HepG2 (cell line): ENCODE measurements around the gene EPHB6. TPM values are rescaled to one million over a fixed set of nuclear protein-coding genes. Genes with fewer than 3 reads are reported as not detected.

Experiments
- ATAC-seq: fragments of 200-7000 bp; cut with Tn5 transposase; 3 replicates; pipeline ENCODE4 v1.9.1; 2020; ENCODE audit warnings: mild to moderate bottlenecking, moderate library complexity
- BruUV-seq: library from RNA; stranded (reverse); fragments of 400-500 nt; replicated peaks from 2 replicates; lab custom pipeline; 2021; lab: Mats Ljungman, UMichigan
- CTCF ChIA-PET: fragments of 300-600 bp; formaldehyde crosslinking; extraction: SDS; loops from one replicate; lab custom pipeline; 2021; ENCODE audit warnings: low total read pairs, inconsistent platforms, low intra/inter-chr PET ratio; lab: Yijun Ruan, JAX
- POLR2A ChIA-PET: fragments of 350-600 bp; sonication (Branson Sonifier 250); formaldehyde crosslinking; loops from one replicate; lab custom pipeline; 2020; ENCODE audit warnings: antibody characterized with exemption, inconsistent platforms; lab: Yijun Ruan, JAX
- DNase-seq: peaks from one replicate; pipeline ENCODE4 v3.0.0-alpha.2; 2015; ENCODE audit warnings: low spot score
- FAIRE-seq: peaks from 3 replicates; lab custom pipeline; 2011; peaks lifted over from hg19 to GRCh38; lab: Jason Lieb, UNC
- H2AFZ ChIP-seq: one replicate; pipeline ENCODE4 v1.6.1; 2011; ENCODE audit warnings: low read length, inconsistent platforms
- H3K27ac ChIP-seq: fragments of 300-600 bp; 3 replicates; pipeline ENCODE4 v1.8.0; 2011; ENCODE audit warnings: mixed run types, mild to moderate bottlenecking, mixed read lengths, low read length, inconsistent platforms; ENCODE audit not compliant: insufficient read depth; ENCODE audit errors: extremely low read length
- H3K27me3 ChIP-seq, 2 experiments: fragments of 200-600 bp in 1 of 2; 2 replicates in 1 of 2; 3 replicates in 1 of 2; pipeline versions ENCODE4 v1.6.0 to v1.8.0; 2011; ENCODE audit warnings: low read length in 2 of 2, mild to moderate bottlenecking in 2 of 2, moderate library complexity in 2 of 2, inconsistent platforms in 1 of 2; ENCODE audit not compliant: insufficient read depth in 2 of 2, control insufficient read depth in 1 of 2
- H3K36me3 ChIP-seq, 2 experiments: fragments of 200-600 bp in 1 of 2; replicated peaks in 1 of 2; 2 replicates in 1 of 2; 3 replicates in 1 of 2; pipeline versions ENCODE4 v1.5.1 to v1.8.0; 2011; ENCODE audit warnings: low read length in 2 of 2, inconsistent platforms in 1 of 2; ENCODE audit not compliant: insufficient read depth in 2 of 2, control insufficient read depth in 1 of 2
- H3K4me1 ChIP-seq: 2 replicates; pipeline ENCODE4 v1.5.1; 2012; ENCODE audit warnings: low read length, inconsistent platforms; ENCODE audit not compliant: insufficient read depth
- H3K4me2 ChIP-seq: 2 replicates; pipeline ENCODE4 v1.6.0; 2011; ENCODE audit warnings: low read depth, low read length, inconsistent platforms
- H3K4me3 ChIP-seq, 3 experiments: fragments of 200-600 bp in 1 of 3; sonication (generic), shearing (Covaris generic) in 1 of 3; replicated peaks in 1 of 3; 2 replicates each; pipeline ENCODE4 v1.5.1; 2011 to 2016; ENCODE audit warnings: low read length in 3 of 3, inconsistent platforms in 2 of 3, low read depth in 2 of 3, mild to moderate bottlenecking in 2 of 3, control low read depth in 1 of 3, mixed read lengths in 1 of 3; ENCODE audit not compliant: insufficient read depth in 1 of 3
- H3K79me2 ChIP-seq: one replicate; pipeline ENCODE4 v1.6.1; 2011; ENCODE audit warnings: low read length, inconsistent platforms; ENCODE audit not compliant: insufficient read depth
- H3K9ac ChIP-seq: 2 replicates; pipeline ENCODE4 v1.6.0; 2011; ENCODE audit warnings: mild to moderate bottlenecking, low read depth, low read length, inconsistent platforms; ENCODE audit not compliant: insufficient read depth
- H3K9me3 ChIP-seq: 2 replicates; pipeline ENCODE4 v1.5.1; 2012; ENCODE audit warnings: mild to moderate bottlenecking, low read length
- H4K20me1 ChIP-seq: 2 replicates; pipeline ENCODE4 v1.6.0; 2011; ENCODE audit warnings: inconsistent platforms, mild to moderate bottlenecking, low read length, moderate library complexity; ENCODE audit not compliant: insufficient read depth
- ATF7 ChIP-seq, 2 experiments: fragments of 450-650 bp in 1 of 2; sonication (generic) in 1 of 2; formaldehyde crosslinking in 1 of 2; IDR thresholded peaks; 2 replicates each; pipeline versions ENCODE4 v1.4.0 to v1.6.1; 2016 to 2020; ENCODE audit warnings: antibody characterized with exemption in 1 of 2, mild to moderate bottlenecking in 1 of 2, missing genetic modification reagents in 1 of 2
- DPF2 ChIP-seq: sonication (generic); formaldehyde crosslinking; IDR thresholded peaks from 2 replicates; pipeline ENCODE4 v1.4.0; 2020; ENCODE audit warnings: mild to moderate bottlenecking, low read depth, missing genetic modification reagents, borderline replicate concordance
- GABPB1 ChIP-seq: IDR thresholded peaks from 2 replicates; pipeline ENCODE4 v1.6.1; 2016; ENCODE audit warnings: mild to moderate bottlenecking, missing genetic modification reagents, moderate library complexity, missing compliant biosample characterization
- HNRNPLL ChIP-seq: fragments of 200-400 bp; formaldehyde crosslinking; IDR thresholded peaks from 2 replicates; pipeline ENCODE4 v1.6.1; 2017; ENCODE audit warnings: mild to moderate bottlenecking, low read depth, low read length; ENCODE audit not compliant: poor library complexity, severe bottlenecking
- SMAD1 ChIP-seq: sonication (generic); formaldehyde crosslinking; IDR thresholded peaks from 2 replicates; pipeline ENCODE4 v1.4.0; 2020; ENCODE audit warnings: missing genetic modification reagents, low read depth, mild to moderate bottlenecking, borderline replicate concordance
- ZKSCAN1 ChIP-seq: fragments of 150-350 bp; IDR thresholded peaks from 2 replicates; pipeline ENCODE4 v1.6.1; 2014; ENCODE audit warnings: low read length
- ZMYM4 ChIP-seq: sonication (generic); formaldehyde crosslinking; IDR thresholded peaks from 2 replicates; pipeline ENCODE4 v1.8.1; 2023; ENCODE audit warnings: mild to moderate bottlenecking, missing genetic modification reagents
- ZNF468 ChIP-seq: sonication (generic); formaldehyde crosslinking; IDR thresholded peaks from 2 replicates; pipeline ENCODE4 v1.8.0; 2022; ENCODE audit warnings: mild to moderate bottlenecking, moderate library complexity, missing genetic modification reagents
- WGBS: methylation state at CpG from one replicate; pipeline ENCODE4 v1.1.6; 2017; ENCODE audit warnings: low lambda C conversion rate; 5-methylcytosine and 5-hydroxymethylcytosine counted together
- in situ Hi-C: cut with HindIII; loops from 2 replicates; pipeline ENCODE4 v1.10.0; 2017; ENCODE audit warnings: low pct_unique_long_range_greater_than_20kb; ENCODE audit not compliant: extremely low pct_ligation_motif_present
- intact Hi-C: fragments of 100-400 bp; cut with micrococcal nuclease; formaldehyde crosslinking; loops from one replicate; pipeline ENCODE4 v1.10.0; 2022; ENCODE audit not compliant: unreplicated experiment
- polyA plus RNA-seq, 8 experiments: library from polyadenylated mRNA; depleted of rRNA in 3 of 8; stranded (reverse) in 7 of 8; unstranded in 1 of 8; fragments of >200 nt; fragmentation: Illumina TruSeq in 4 of 8; extraction: Trizol in 4 of 8; gene quantifications; 2 replicates each; pipeline versions ENCODE4 v1.2.1 to v1.2.3, GENCODE V29; 2011 to 2016; ENCODE audit warnings: low read depth in 4 of 8, missing spikeins in 1 of 8, mixed read lengths in 1 of 8; ENCODE audit not compliant: insufficient read depth in 1 of 8
- total RNA-seq, 5 experiments: library from RNA; depleted of rRNA; stranded (reverse); fragments of >200 nt; fragmentation: Illumina TruSeq; extraction: Trizol; gene quantifications; 2 replicates each; pipeline ENCODE4 v1.2.3, GENCODE V29; 2016; ENCODE audit warnings: low read depth in 1 of 5
- TF ChIP-seq, protein P1 (sequence below): sonication (generic); formaldehyde crosslinking; conservative IDR thresholded peaks from 2 replicates; pipeline ENCODE4 v1.4.0; 2020; ENCODE audit warnings: missing genetic modification reagents
- TF ChIP-seq, protein P2 (sequence below): sonication (generic); formaldehyde crosslinking; IDR thresholded peaks from 2 replicates; pipeline ENCODE4 v1.9.0; 2022; ENCODE audit warnings: missing genetic modification reagents, mild to moderate bottlenecking, borderline replicate concordance

Gene EPHB6
- total and polyA plus RNA-seq, 2 of the 13 experiments (the other 11 are each of a cell fraction or from before 2014, with no cell fraction given) = not detected

DNA sequence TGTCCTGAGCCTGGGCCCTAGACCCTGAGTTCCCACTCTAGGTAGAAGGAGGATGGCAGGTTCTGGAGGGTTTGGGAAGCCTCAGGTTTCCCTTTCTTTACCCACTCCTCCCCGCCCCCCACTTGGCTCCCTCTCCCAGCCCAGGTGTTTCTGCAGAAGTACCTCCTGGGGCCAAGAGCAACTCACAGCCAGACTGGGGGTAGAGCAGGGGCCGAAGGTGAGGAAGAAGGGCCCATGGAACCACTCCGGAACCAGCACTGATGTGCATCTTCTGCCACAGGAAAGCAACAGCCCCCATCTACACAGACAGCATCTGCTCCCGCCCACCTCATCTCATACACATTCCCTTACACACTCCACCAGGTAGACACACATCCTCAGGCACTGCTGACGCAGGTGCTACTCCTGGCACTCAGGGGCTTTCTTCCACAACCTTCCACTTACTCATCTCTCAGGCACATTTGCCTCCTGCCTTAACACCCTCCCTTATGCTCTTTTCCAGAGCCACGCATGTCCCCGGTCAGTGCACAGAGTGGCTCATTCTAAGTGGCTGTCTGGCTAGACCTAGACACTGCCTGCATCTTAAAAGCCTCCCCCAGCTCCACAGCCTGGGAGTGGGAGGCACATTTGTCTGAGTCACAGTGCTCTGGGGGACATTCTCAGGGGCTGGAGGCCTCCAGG is 1.8 kb downstream of the EPHB6 start (continued):
- TF ChIP-seq, protein P1, sequence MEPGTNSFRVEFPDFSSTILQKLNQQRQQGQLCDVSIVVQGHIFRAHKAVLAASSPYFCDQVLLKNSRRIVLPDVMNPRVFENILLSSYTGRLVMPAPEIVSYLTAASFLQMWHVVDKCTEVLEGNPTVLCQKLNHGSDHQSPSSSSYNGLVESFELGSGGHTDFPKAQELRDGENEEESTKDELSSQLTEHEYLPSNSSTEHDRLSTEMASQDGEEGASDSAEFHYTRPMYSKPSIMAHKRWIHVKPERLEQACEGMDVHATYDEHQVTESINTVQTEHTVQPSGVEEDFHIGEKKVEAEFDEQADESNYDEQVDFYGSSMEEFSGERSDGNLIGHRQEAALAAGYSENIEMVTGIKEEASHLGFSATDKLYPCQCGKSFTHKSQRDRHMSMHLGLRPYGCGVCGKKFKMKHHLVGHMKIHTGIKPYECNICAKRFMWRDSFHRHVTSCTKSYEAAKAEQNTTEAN (CRISPR knock-in tag) = no peak
- TF ChIP-seq ATF7 (IDR thresholded peaks at IDR 0.05) (no peak), ATF7 (CRISPR knock-in tag; IDR thresholded peaks at IDR 0.05) (no peak)
- TF ChIP-seq, all 625 proteins: peak for 0

DNA sequence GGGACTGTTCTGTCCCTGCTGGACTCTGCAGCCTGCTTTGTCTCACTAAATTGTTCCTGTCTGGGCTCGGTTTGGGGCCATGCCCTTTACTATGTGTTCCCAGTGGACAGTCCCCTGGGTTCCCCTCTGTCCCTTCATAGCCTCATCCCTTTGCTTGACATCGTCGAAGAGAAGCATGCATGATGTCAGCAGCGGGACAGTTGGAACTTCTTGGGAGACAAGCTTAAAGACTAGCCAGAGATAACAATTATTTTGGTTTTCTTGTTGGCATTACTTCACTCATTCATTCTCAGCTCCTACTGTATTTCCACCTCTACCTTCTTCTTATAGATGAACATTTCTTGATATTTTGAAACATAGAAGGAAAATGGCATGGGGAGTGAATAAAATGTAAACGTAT is 2.7 kb downstream of the EPHB6 start:
- Histone ChIP-seq H3K36me3 (no peaks in the 10 kb centered on the region), H3K27ac (no peak overlapping the region), H4K20me1 (no peaks in the 10 kb centered on the region), H2AFZ (no peak overlapping the region), H3K27me3 (peaks cover 1 to 49% of the 10 kb centered on the region in 2 experiments; a peak in 3 of 5 replicates), H3K4me2 (no peak overlapping the region), H3K4me1 (no peaks in the 10 kb centered on the region), H3K79me2 (no peaks in the 10 kb centered on the region), H3K9me3 (no peaks in the 10 kb centered on the region), H3K4me3 (no peak overlapping the region), H3K9ac (no peak overlapping the region)
- in situ Hi-C loops = no loop called here
- FAIRE-seq = no peak
- BruUV-seq = no TSS peak
- CTCF ChIA-PET = no interaction called here
- ATAC-seq = no peak
- intact Hi-C loops = loop anchor here (2.0 kb wide), 1 partner anchor 357 kb away; no protein-coding TSS in a partner anchor
- DNase-seq = no peak
- POLR2A ChIA-PET = no interaction called here
- 7% methylated on average over 5 of the region's 5 CpGs for WGBS
- TF ChIP-seq DPF2 (CRISPR knock-in tag) (no peak), HNRNPLL (no peak), ZNF468 (CRISPR knock-in tag) (no peak), ZMYM4 (CRISPR knock-in tag) (no peak), GABPB1 (CRISPR knock-in tag) (no peak), ZKSCAN1 (no peak), SMAD1 (CRISPR knock-in tag) (no peak)
- TF ChIP-seq, protein P2, sequence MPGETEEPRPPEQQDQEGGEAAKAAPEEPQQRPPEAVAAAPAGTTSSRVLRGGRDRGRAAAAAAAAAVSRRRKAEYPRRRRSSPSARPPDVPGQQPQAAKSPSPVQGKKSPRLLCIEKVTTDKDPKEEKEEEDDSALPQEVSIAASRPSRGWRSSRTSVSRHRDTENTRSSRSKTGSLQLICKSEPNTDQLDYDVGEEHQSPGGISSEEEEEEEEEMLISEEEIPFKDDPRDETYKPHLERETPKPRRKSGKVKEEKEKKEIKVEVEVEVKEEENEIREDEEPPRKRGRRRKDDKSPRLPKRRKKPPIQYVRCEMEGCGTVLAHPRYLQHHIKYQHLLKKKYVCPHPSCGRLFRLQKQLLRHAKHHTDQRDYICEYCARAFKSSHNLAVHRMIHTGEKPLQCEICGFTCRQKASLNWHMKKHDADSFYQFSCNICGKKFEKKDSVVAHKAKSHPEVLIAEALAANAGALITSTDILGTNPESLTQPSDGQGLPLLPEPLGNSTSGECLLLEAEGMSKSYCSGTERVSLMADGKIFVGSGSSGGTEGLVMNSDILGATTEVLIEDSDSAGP (CRISPR knock-in tag) = no peak
